HS-27A (cell line): ENCODE measurements around the gene NRXN3.

Experiments used
- DNase-seq: peaks from one replicate; pipeline ENCODE4 v3.0.0-alpha.2; 2012; ENCODE audit warnings: low read depth, missing footprints

The NRXN3 gene

DNA sequence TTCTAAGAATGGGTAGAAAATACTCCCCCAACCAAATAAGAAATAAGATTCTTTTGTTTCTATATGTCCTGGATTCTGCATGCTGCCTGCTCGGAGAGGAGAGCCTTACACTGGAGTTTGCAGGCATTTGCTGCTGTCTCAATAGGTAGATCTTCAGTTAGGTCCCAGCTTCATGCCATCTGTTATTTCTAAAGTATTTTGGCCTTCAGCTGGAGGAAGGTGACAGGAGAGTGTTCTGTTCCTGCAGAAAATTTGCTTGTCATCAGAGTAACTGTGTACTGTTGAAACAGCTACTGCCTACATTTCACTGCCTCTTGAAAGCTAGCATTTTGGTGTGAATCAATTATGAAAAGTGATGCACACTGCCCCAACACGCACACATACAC lies 966.9 kb downstream of the NRXN3 start:
- DNase-seq = no peak

DNA sequence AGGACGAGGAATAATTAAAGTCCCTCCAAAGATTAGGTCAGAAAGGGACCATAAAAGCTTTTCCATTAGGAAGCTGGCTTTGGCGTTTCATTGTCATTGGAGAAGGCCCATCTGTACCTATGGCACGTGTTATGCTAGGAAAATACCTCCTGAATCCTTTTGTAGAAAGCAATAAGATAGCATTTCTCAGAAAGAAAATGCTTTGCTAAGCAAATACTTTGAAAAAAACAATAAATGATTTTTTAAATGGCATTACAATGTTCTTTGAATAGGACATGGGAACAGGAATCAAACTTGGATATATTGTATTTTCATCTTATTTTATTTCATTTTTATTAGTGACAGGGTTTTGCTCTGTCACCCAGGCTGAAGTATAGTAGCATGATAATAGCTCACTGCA lies 967.7 kb downstream of the NRXN3 start:
- DNase-seq = no peak

DNA sequence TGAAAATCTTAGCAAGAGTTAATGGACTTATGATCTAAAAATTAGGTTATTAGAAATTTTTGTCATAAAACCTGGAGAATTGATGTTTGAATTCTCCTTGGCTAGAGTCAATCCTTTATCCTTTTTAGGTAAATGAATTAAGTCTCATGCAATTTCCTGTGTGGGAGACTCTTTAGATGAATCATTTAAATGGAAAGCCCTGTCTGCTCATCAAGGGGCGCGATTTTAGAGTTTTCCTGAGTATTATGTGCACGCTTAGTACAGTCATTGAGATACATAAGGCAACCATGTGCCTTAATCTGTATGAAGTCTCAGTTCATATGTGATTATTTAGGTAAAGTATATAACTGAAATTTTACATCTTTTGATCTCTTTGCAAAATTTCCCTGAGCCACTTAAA lies 974.7 kb downstream of the NRXN3 start:
- no peak for DNase-seq

DNA sequence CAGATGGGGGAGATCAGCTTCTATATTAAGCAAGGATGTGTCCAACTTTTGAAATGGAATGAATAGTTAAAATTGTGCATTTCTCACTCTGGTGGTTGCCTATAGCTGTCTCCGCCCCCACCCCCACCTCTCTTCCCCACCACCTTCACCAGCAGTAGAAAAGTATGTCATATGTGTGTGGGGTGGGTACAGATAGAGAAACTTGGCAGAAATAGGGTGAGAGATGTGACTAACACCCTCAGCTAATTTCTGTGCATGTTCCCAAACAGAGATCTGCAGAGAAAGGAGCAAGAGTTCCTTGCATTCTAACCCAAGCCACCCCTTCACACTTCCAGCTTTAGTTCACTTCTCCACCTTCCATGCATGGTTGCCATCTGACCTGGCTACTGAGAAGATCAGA lies 980.1 kb downstream of the NRXN3 start:
- no peak for DNase-seq

DNA sequence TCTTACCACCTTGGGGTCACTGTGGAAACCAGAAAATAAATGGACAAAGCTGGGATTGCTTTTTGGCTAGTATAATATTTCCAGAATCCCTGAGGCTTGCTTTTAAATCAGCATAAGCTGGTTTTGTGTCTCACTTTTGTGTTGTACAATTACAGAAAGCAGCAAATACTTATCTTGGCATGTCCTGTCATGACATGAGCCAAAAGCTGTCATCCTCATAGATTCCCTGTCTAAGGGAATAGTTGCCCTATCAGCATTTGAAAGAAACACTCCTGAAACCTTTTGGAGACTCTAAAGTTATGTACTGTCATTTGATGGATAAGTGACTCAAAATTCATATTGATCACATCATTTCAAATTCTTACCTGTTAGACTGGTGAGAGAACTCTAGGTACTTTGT lies 987.2 kb downstream of the NRXN3 start:
- no peak for DNase-seq

DNA sequence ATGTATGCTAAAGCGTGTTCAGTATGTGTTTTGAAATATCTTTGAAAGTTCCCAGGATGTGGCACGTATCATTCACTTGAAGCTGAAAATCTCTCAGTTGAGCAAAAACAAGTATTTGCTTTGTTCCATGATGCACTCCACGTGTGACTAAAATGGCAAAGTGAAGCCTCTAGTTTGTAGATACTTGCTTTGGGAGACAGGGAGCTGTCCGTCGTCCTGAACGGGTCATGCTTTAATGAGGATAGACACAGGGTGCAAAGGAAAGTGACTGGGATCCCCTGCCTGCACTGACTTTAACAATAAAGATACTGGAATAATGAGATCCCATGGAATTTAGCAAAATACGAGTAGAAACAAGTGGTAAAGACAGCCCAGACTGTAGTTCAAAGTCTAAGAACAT lies 991.4 kb downstream of the NRXN3 start:
- no peak for DNase-seq

GRCh38 chr14:79162833-79163232 lies 992.7 kb downstream of the NRXN3 start:
- DNase-seq = no peak

DNA sequence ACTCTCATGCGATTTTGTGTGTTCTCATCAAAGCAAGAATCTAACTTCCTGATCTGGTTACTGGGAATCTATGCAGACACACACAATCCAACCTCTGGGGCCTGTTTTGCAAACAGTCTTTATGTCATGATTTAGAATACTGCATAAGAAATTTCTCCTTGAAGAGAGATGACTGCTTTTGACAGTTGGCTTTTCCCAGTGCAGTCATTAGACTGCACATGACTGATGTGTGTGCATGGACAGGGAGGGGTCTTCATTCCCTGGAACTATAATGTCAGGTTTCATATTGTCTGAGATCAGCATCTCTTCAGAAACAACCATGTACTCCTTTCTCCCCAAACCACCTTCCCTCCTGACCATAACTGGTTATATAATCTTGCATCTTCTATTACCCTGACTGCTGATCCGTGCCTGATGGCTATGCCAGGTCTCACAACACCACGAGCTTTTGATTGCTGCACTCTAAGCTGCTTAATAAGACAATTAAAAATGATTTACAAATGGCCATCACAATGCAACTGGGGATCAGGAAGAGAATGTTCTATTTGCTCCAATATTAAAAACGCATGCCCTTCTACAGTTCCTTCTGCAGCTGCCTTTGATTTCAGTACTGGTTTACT lies 995.4 kb downstream of the NRXN3 start:
- no peak for DNase-seq

GRCh38 chr14:79166171-79166570 lies 996.0 kb downstream of the NRXN3 start:
- no peak for DNase-seq

- DNase-seq = no peak
Observed at GRCh38 chr14:79167957-79168356, 997.8 kb downstream of the NRXN3 start.

GRCh38 chr14:79175671-79176070 lies 1005.5 kb downstream of the NRXN3 start:
- no peak for DNase-seq

GRCh38 chr14:79177106-79177505 lies 1006.9 kb downstream of the NRXN3 start:
- DNase-seq = no peak

GRCh38 chr14:79178719-79179118 lies 1008.5 kb downstream of the NRXN3 start:
- no peak for DNase-seq

- no peak for DNase-seq
Observed at GRCh38 chr14:79179985-79180384, 1009.8 kb downstream of the NRXN3 start.

GRCh38 chr14:79180656-79181055 lies 1010.5 kb downstream of the NRXN3 start:
- no peak for DNase-seq

DNA sequence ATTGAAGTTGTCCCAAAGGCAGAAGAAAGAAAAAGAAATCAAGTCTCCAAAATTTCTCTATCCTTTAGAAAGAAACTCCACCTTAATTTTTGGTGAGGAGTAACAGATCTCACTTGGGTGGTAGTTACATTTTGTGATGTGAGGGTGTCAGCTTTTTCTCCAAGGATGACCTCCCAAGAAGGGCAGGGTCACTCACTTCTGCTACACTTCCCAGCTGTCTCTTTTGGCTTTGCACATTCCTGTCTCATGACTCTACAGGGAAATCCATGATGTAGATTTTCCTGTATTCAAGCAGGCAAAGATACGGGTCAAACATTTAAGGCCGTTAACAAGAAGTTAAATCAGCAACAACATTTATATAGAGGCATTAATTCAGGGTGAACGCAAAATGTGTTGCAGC lies 1016.4 kb downstream of the NRXN3 start:
- no peak for DNase-seq

GRCh38 chr14:79193689-79194477 lies 1023.7 kb downstream of the NRXN3 start:
- DNase-seq = no peak

DNA sequence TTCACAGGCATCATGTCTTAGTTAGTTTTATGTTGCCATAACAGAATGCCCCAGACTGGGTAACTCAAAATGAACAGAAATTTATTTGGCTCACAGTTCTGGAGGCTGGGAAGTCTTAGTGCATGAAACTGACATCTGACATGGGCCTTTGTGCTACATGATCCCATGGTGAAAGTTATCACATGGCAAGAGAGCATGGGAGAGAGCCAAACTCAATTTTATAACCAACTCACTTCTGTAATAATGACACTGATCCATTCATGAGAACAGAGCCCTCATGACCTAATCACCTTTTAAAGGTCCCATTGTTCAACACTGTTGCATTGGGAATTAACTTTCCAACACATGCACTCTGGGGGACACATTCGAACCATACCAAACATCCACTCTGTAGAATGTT lies 1026.0 kb downstream of the NRXN3 start:
- no peak for DNase-seq

DNA sequence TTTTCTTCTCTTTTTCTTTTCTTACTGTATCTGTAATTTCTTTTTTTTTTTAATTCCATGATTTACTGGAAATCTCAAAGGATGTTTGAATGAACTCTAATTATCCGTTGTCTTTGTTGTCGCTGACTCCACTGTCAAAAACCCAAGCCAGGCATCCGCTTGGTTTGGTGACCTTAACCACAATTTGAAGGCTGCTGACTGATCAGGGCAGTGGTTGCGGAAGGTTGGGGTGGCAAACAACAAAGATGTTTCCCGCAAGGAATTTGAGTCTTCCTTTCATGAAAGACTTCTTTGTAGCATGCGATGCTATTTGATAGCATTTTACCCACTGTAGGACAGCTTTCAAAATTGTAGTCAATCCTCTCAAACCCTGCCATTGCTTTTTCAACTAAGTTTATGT lies 1027.3 kb downstream of the NRXN3 start:
- DNase-seq = no peak

DNA sequence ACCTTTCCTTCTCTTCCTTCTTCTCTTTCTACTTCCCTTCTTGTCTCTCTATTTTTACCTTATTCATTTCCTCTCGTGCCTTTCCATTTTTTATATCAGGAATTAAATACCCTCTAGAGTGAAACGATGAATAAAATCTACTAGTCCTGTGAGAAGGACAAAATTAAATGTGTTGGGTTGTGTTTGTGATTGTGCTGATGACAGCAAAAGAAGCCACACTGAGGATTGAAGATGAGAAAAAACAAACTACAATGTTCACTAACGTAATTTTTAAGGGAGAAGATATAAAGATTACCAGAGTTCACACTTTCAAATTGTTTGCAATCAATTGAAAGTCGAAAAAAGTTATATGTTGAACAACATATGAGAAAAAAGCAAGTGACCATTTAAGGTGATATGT lies 1029.0 kb downstream of the NRXN3 start:
- no peak for DNase-seq

DNA sequence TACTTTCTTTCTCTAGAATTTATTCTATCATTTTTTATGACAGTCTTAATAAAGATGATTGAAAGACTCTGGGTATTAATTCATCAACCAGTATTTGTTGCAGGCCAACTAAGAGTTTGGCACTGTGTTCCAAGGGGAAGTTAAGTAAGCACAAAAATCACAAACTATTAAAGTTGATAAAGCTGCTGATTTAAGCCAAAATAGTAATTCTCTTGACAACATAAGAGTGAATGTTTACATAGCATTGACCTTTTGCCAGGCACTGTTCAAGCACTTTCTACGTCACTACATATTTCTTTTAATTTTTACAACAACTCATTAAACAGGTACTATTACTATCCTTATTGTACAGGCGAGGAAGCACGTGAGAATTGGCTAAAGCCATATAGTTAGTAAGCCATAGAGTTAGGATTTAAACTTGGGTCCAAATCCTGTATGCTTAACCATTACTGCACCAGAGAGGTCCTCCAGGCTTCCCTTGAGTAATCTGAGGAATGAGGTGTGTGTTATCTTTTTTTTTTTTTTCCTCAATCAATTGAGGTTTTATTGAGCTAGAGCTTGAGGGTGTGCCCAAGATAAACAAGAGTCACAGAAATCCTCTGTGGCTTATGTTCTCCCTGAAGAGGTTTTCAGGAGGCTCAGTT lies 1031.5 kb downstream of the NRXN3 start:
- DNase-seq = no peak

DNA sequence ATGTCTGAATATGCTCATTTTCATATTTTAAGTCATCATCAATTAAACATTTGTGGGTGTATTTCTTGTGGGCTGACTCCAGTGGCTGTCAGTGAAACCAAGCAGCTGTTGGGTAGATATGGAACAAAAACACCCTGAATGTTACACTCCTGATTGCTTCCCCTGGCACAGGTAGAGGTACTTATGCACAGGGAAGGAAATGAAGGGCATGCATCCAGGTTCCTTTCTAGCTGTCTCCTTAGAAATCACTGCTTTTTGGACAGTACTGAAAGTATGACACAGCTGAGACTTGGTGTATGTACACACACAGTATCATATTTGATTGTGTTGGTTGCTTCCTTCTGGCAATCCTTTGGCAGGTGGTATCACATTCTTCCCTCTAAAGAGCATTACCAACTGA lies 1034.4 kb downstream of the NRXN3 start:
- no peak for DNase-seq

- DNase-seq = no peak
Observed at GRCh38 chr14:79209418-79209817, 1039.2 kb downstream of the NRXN3 start.

GRCh38 chr14:79225815-79226214 lies 1055.6 kb downstream of the NRXN3 start:
- DNase-seq = no peak
